Effector memory CD4-positive, alpha-beta T cell (primary cell): ENCODE measurements around the gene C18orf63.

Source experiments
- DNase-seq, 3 donors: peaks; one replicate each; pipeline ENCODE4 v3.0.0-alpha.2; 2020
- H3K27ac ChIP-seq: 2 replicates; pipeline ENCODE4 v1.7.0; 2013; ENCODE audit warnings: mild to moderate bottlenecking, low read length, moderate library complexity; ENCODE audit not compliant: insufficient read depth, poor library complexity, severe bottlenecking
- H3K27me3 ChIP-seq: replicated peaks from 2 replicates; pipeline ENCODE4 v1.7.0; 2013; ENCODE audit warnings: mild to moderate bottlenecking, low read length; ENCODE audit not compliant: insufficient read depth, control insufficient read depth, poor library complexity, severe bottlenecking
- H3K36me3 ChIP-seq: 2 replicates; pipeline ENCODE4 v1.7.0; 2013; ENCODE audit warnings: mild to moderate bottlenecking, low read length, moderate library complexity; ENCODE audit not compliant: control insufficient read depth, insufficient read depth
- H3K4me1 ChIP-seq: 2 replicates; pipeline ENCODE4 v1.7.0; 2013; ENCODE audit warnings: low read length, mild to moderate bottlenecking; ENCODE audit not compliant: control insufficient read depth, insufficient read depth, poor library complexity, severe bottlenecking
- H3K4me3 ChIP-seq: 2 replicates; pipeline ENCODE4 v1.7.0; 2013; ENCODE audit warnings: low read length, low read depth, mild to moderate bottlenecking; ENCODE audit not compliant: insufficient read depth, poor library complexity, severe bottlenecking
- H3K9me3 ChIP-seq: 2 replicates; pipeline ENCODE4 v1.7.0; 2013; ENCODE audit warnings: mild to moderate bottlenecking, low read length, moderate library complexity; ENCODE audit not compliant: control insufficient read depth

C18orf63 gene

GRCh38 chr18:74370115-74370514 is 54.5 kb downstream of the C18orf63 start:
- Histone ChIP-seq H3K4me1 (peaks cover 21% of the 10 kb centered on the region), H3K9me3 (no peaks in the 10 kb centered on the region), H3K4me3 (no peak overlapping the region), H3K36me3 (no peaks in the 10 kb centered on the region), H3K27ac (no peak overlapping the region), H3K27me3 (no peaks in the 10 kb centered on the region)
- DNase-seq: no peak

- peak; percentile 47 to 60 (median 48) for DNase-seq
- Histone ChIP-seq H3K36me3 (no peaks in the 10 kb centered on the region), H3K27ac (peak overlapping the region; percentile 57), H3K27me3 (no peaks in the 10 kb centered on the region), H3K4me1 (peaks cover 31% of the 10 kb centered on the region), H3K9me3 (no peaks in the 10 kb centered on the region), H3K4me3 (no peak overlapping the region)
Observed at GRCh38 chr18:74373428-74373827, 57.8 kb downstream of the C18orf63 start.

GRCh38 chr18:74375999-74376398 is 60.4 kb downstream of the C18orf63 start:
- H3K4me1 ChIP-seq: peaks cover 35% of the 10 kb centered on the region
- no peak overlapping the region for H3K4me3 ChIP-seq

GRCh38 chr18:74376523-74376922 is 60.9 kb downstream of the C18orf63 start:
- Histone ChIP-seq H3K27me3 (no peaks in the 10 kb centered on the region), H3K4me1 (peaks cover 35% of the 10 kb centered on the region), H3K36me3 (no peaks in the 10 kb centered on the region), H3K27ac (no peak overlapping the region), H3K9me3 (no peaks in the 10 kb centered on the region), H3K4me3 (no peak overlapping the region)
- DNase-seq: no peak

More at GRCh38 chr18:74375999-74376398, 60.4 kb downstream of the C18orf63 start:
- Histone ChIP-seq H3K9me3 (no peaks in the 10 kb centered on the region), H3K36me3 (no peaks in the 10 kb centered on the region), H3K27ac (no peak overlapping the region), H3K27me3 (no peaks in the 10 kb centered on the region)
- DNase-seq: no peak

- peak overlapping the region; percentile 31 for H3K27ac ChIP-seq
- DNase-seq: no peak
- peaks cover 28% of the 10 kb centered on the region for H3K4me1 ChIP-seq
- H3K4me3 ChIP-seq: no peak overlapping the region
- no peaks in the 10 kb centered on the region for H3K9me3 ChIP-seq
- H3K36me3 ChIP-seq: no peaks in the 10 kb centered on the region
- H3K27me3 ChIP-seq: no peaks in the 10 kb centered on the region
Observed at GRCh38 chr18:74377776-74378175, 62.1 kb downstream of the C18orf63 start.

- Histone ChIP-seq H3K36me3 (no peaks in the 10 kb centered on the region), H3K4me3 (no peak overlapping the region), H3K27ac (peak overlapping the region; percentile 31), H3K27me3 (no peaks in the 10 kb centered on the region), H3K9me3 (no peaks in the 10 kb centered on the region), H3K4me1 (peaks cover 23% of the 10 kb centered on the region)
- no peak for DNase-seq
Observed at GRCh38 chr18:74378179-74378682, 62.6 kb downstream of the C18orf63 start.

GRCh38 chr18:74380916-74381315 is 65.3 kb downstream of the C18orf63 start:
- H3K36me3 ChIP-seq: no peaks in the 10 kb centered on the region
- H3K4me3 ChIP-seq: no peak overlapping the region
- no peaks in the 10 kb centered on the region for H3K9me3 ChIP-seq
- DNase-seq: no peak
- H3K4me1 ChIP-seq: peaks cover 14% of the 10 kb centered on the region
- H3K27me3 ChIP-seq: no peaks in the 10 kb centered on the region
- no peak overlapping the region for H3K27ac ChIP-seq

GRCh38 chr18:74381621-74382295 is 66.1 kb downstream of the C18orf63 start:
- no peaks in the 10 kb centered on the region for H3K9me3 ChIP-seq
- no peak for DNase-seq

GRCh38 chr18:74382481-74383017 is 66.9 kb downstream of the C18orf63 start:
- no peak overlapping the region for H3K4me3 ChIP-seq
- H3K4me1 ChIP-seq: peaks cover 9% of the 10 kb centered on the region
- no peak for DNase-seq
- no peak overlapping the region for H3K27ac ChIP-seq
- H3K27me3 ChIP-seq: no peaks in the 10 kb centered on the region
- H3K36me3 ChIP-seq: no peaks in the 10 kb centered on the region
- no peaks in the 10 kb centered on the region for H3K9me3 ChIP-seq

More at GRCh38 chr18:74381621-74382295, 66.1 kb downstream of the C18orf63 start:
- Histone ChIP-seq H3K27ac (no peak overlapping the region), H3K27me3 (no peaks in the 10 kb centered on the region), H3K4me1 (peaks cover 10% of the 10 kb centered on the region), H3K4me3 (no peak overlapping the region), H3K36me3 (no peaks in the 10 kb centered on the region)

- Histone ChIP-seq H3K36me3 (no peaks in the 10 kb centered on the region), H3K27me3 (peaks cover 2% of the 10 kb centered on the region), H3K9me3 (no peaks in the 10 kb centered on the region), H3K4me1 (no peaks in the 10 kb centered on the region), H3K27ac (no peak overlapping the region), H3K4me3 (no peak overlapping the region)
- no peak for DNase-seq
Observed at GRCh38 chr18:74387383-74387782, 71.7 kb downstream of the C18orf63 start.
